GM18498 (cell line): ENCODE results near the gene PTPA.

Source experiments
- ATAC-seq: cut with Tn5 transposase; IDR thresholded peaks from one replicate; pipeline ENCODE4 v1.9.1; 2021; ENCODE audit warnings: mild to moderate bottlenecking, moderate library complexity; ENCODE audit not compliant: unreplicated experiment

The PTPA gene

GRCh38 chr9:129110740-129111527 lies at the start of gene PTPA, which contains the start of gene CRAT:
Gene PTPA, plus strand, starts transcription at chr9:129111415. Its CDS starts 186 bp downstream, at chr9:129111601.
Gene CRAT, minus strand, starts transcription at chr9:129110793. Its CDS starts 284 bp downstream, at chr9:129110509.
- ATAC-seq: peak; percentile 83

GRCh38 chr9:129063061-129063460 lies 48.2 kb upstream of the PTPA start:
- ATAC-seq: no peak

GRCh38 chr9:129064499-129064908 lies 46.7 kb upstream of the PTPA start:
- no peak for ATAC-seq

- ATAC-seq: no peak
These were observed 43.1 kb upstream of the PTPA start for GRCh38 chr9:129068110-129068509.

- peak; percentile 84 for ATAC-seq
These were observed 42.0 kb upstream of the PTPA start for GRCh38 chr9:129068990-129069861.

- ATAC-seq: no peak
These were observed 41.2 kb upstream of the PTPA start for GRCh38 chr9:129069862-129070641.

- no peak for ATAC-seq
These were observed 40.3 kb upstream of the PTPA start for GRCh38 chr9:129070696-129071525.

GRCh38 chr9:129071526-129072126 lies 39.6 kb upstream of the PTPA start:
- no peak for ATAC-seq

- no peak for ATAC-seq
These were observed 39.0 kb upstream of the PTPA start for GRCh38 chr9:129072171-129072570.

GRCh38 chr9:129073404-129073803 lies 37.8 kb upstream of the PTPA start:
- ATAC-seq: no peak

- no peak for ATAC-seq
These were observed 37.1 kb upstream of the PTPA start for GRCh38 chr9:129074106-129074505.

GRCh38 chr9:129075996-129076639 lies 35.1 kb upstream of the PTPA start:
- no peak for ATAC-seq

- ATAC-seq: no peak
These were observed 34.6 kb upstream of the PTPA start for GRCh38 chr9:129076640-129077037.

- no peak for ATAC-seq
These were observed 34.0 kb upstream of the PTPA start for GRCh38 chr9:129077236-129077635.

GRCh38 chr9:129078691-129079503 lies 32.3 kb upstream of the PTPA start:
- ATAC-seq: no peak

- no peak for ATAC-seq
These were observed 31.4 kb upstream of the PTPA start for GRCh38 chr9:129079829-129080228.

- no peak for ATAC-seq
These were observed 31.0 kb upstream of the PTPA start for GRCh38 chr9:129080298-129080600.

- peak; percentile 96 for ATAC-seq
These were observed 30.4 kb upstream of the PTPA start, which contains the start of gene DOLPP1 for GRCh38 chr9:129080601-129081387. Gene DOLPP1, plus strand, starts transcription at chr9:129081111. Its CDS starts 21 bp downstream, at chr9:129081132.
